ENCODE measurements around the gene COL5A1.

Gene COL5A1

DNA sequence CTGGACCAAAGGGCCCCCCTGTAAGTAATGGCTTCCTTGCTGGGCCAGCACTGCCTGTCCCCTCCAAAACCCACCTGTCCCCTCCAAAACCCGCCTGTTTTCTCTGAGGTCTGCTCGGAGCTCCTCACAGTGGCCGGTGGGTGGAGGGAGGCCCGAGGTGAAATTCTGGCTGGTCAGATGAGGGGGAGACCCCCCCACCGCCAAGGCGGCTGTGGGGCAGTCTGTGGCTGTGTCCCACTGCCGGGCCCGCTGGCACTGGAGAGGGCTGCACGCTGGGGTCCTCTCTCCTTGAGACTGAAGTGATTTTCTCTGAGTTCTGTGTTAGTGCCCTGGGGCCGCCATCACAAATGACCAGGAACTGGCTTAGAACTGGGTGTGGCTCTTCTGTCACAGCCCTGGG, 155.3 kb downstream of the COL5A1 start:
- DNase-seq = no peak

- DNase-seq = no peak
Measured at GRCh38 chr9:134800791-134801339, 159.3 kb downstream of the COL5A1 start.

- DNase-seq = no peak
Measured at GRCh38 chr9:134802216-134802795, 160.7 kb downstream of the COL5A1 start.

- DNase-seq = no peak
Measured at GRCh38 chr9:134804871-134805270, 163.3 kb downstream of the COL5A1 start.

DNA sequence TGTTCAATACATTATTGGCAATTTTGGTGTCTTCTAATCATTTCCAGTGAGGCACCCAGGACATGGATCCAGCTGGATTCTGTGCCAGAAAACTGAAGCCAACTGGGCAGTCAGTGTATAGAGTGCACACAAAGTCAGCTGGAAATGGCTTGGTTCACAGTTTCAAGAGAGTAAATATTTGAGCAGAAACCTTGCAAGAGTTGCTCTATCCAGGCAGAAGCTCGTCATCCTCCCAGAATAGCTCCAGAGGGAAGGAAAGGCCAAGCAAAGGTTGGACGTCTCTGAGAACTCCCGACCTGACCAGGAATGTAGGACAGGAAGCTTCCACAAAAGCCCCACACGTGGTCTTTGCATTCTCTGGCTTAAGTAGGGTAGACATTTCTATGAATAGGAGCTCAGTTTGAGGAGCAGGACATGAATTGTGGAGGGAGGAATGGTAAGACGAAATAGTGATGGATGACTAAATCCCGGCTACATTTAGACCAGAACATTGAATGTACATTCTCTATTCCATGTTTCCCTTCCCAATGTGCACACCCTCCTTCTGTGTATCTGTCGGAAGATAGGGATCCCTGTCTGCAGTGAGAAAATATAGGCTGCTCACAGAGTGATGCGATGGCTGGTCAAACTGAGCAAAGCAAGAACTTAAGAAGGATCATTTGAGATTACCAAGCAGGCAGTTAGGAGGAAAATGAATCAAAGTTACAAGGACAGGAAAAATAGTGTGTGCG, 166.3 kb downstream of the COL5A1 start:
- DNase-seq = no peak

DNA sequence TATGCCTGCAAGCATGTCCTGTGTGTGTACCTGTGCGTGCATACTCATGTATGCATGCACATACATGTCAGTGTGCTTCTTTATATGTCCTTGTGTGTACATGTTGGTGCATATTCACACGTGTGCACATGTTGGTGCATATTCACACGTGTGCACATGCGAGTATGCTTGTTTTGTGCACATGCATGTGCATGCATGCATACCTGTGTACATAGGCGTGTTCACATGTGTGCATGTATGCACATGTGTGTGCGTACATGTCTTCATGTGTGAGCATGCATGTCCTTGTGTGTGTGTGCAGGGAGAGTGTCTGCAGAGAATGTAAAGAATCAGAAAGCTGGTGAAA, 166.8 kb downstream of the COL5A1 start:
- DNase-seq = no peak

GRCh38 chr9:134809292-134809691, 167.7 kb downstream of the COL5A1 start:
- no peak for DNase-seq

DNA sequence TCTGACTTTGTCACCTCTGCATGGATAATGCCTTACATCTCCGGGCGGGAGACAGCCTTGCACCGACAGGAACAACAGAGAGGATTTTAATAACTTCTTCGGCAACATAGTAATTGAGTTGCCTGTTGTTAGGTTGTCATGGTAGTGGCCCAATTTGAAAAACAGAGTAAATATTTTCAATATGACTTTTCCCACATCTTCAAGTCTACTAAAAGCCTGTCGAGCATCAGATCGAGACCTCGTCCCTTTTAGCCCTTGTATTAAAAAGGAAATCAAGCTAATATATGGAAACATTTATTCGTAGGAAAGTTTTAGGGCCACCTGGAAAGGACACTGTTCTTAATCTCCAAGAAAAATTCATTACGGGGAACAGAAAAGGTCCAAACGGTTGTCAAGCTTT, 168.2 kb downstream of the COL5A1 start:
- no peak for DNase-seq

- DNase-seq = no peak
Measured at GRCh38 chr9:134811079-134811672, 169.6 kb downstream of the COL5A1 start.

GRCh38 chr9:134811673-134812342, 170.2 kb downstream of the COL5A1 start:
- DNase-seq = no peak

DNA sequence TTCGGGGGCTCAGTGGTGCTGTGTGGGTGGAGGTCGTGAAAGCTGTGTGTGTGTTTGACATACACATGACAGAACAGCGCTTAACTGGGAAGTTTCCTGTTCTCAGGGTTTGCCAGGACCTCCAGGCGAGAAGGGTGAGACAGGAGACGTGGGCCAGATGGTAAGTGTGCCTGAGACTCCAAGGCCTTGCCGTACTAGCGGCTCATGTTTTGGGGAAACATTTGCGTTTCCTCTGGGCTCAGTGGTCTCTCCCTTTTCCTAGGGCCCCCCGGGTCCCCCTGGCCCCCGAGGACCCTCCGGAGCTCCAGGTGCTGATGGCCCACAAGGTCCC, 170.7 kb downstream of the COL5A1 start:
- DNase-seq = no peak

DNA sequence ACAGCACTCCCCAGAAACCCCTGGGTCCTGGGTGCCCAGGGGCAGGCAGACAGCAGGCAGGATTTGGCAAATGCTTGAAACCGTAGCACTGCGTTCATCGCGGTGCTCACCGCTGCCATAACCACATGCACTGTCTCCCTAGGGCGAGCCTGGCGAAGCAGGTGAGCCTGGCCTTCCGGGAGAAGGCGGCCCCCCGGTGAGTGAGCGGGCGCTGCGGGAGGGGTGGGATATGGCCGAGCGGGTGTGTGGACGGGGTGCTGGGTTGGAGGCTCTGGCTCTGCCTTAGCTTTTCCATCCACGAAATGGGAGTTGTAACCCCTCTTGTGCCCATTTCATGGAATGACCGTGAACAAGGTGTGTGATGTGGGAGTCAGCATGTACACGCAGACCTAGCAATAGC, 172.2 kb downstream of the COL5A1 start:
- no peak for DNase-seq

GRCh38 chr9:134814598-134815215, 173.1 kb downstream of the COL5A1 start:
- no peak for DNase-seq

- no peak for DNase-seq
Measured at GRCh38 chr9:134815435-134816214, 174.0 kb downstream of the COL5A1 start.

DNA sequence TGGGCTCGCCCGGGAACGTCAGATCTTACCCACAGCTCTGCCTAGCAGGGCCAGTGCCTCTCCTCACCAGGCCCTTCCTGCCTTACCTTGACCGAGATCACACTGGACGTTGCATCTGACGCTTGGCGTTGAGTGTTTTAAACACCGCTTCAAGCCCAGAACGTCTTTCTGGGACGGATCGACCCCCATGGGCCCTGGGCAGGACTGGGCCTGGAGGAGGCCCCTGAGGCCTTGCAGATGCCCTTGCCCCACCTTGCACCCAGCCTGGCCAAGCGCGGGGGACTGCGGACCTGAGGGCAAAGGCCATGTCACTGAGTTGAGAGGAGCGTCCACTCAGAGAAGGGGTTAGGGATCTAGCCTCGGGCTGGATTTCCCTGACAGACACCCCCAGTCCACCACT, 174.7 kb downstream of the COL5A1 start:
- no peak for DNase-seq

- no peak for DNase-seq
Measured at GRCh38 chr9:134818000-134818568, 176.5 kb downstream of the COL5A1 start.

- no peak for DNase-seq
Measured at GRCh38 chr9:134818591-134818990, 177.0 kb downstream of the COL5A1 start.

GRCh38 chr9:134820901-134821300, 179.3 kb downstream of the COL5A1 start:
- no peak for DNase-seq

- no peak for DNase-seq
Measured at GRCh38 chr9:134822541-134822940, 180.9 kb downstream of the COL5A1 start.

DNA sequence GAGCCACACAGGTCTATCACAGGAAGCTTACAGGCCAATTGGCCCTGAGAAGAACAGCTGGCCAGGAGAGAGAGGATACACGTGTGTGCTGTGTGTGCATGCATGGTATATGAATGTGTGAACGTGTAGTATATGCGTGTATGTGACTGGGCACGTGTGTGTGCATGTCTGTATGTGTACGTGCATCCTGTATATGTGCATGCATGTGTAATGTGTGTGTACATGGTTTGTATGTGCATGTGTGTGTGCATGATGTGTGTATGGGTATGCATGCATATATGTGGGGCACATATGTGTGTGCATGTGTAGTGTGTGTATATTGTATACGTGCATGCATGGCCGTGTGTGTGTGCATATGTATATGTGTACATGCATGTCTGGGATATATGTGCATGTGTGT, 182.0 kb downstream of the COL5A1 start:
- no peak for DNase-seq

DNA sequence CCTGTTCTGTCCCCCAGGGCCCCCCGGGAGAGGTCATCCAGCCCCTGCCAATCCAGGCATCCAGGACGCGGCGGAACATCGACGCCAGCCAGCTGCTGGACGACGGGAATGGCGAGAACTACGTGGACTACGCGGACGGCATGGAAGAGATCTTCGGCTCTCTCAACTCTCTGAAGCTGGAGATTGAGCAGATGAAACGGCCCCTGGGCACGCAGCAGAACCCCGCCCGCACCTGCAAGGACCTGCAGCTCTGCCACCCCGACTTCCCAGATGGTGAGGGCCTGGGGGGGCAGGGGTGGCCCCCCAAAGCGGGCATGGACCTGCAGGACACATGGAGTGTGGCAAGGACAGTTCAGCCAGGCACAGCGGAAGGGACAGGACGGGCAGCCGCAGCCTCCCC, 183.0 kb downstream of the COL5A1 start:
- DNase-seq = no peak

DNA sequence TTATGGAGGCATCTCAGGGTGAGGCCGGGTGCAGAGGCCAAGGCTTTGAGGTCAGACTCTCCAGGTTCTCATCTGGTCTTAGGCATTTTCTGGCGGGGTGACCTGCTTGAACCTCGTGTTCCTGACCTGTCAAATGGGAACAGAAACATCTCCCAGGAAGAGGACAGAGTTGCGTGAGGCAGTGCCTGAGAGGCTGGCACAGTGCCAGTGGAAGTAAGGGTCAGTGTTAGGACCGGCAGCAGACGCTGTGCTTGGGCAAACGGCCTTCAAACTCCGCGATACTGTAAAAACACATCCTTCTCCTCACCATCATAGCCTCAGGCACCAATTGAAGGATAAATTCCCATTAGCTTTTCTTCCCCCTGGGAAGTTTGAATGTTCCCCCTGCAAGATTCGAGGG, 183.4 kb downstream of the COL5A1 start:
- DNase-seq = no peak
